Osteoblast (primary cell): ENCODE results near the gene TMEM38A. TPM values are rescaled to one million over a fixed set of nuclear protein-coding genes. Genes with fewer than 3 reads are reported as not detected.

Experiments
- DNase-seq: peaks from one replicate; pipeline ENCODE4 v3.0.0; 2011; ENCODE audit warnings: low spot score, mixed read lengths; ENCODE audit not compliant: insufficient read length; ENCODE audit errors: missing footprints
- H2AFZ ChIP-seq: 2 replicates; pipeline ENCODE4 v1.6.0; 2011; ENCODE audit warnings: mild to moderate bottlenecking, low read length
- H3K27ac ChIP-seq: 2 replicates; pipeline ENCODE4 v1.5.1; 2011; ENCODE audit warnings: mild to moderate bottlenecking, low read depth, low read length, moderate library complexity
- H3K27me3 ChIP-seq: 2 replicates; pipeline ENCODE4 v1.6.0; 2012; ENCODE audit warnings: mild to moderate bottlenecking, control low read depth, inconsistent platforms, low read length, moderate library complexity; ENCODE audit not compliant: insufficient read depth
- H3K36me3 ChIP-seq: 2 replicates; pipeline ENCODE4 v1.5.1; 2011; ENCODE audit warnings: mild to moderate bottlenecking, low read length, control low read depth, moderate library complexity; ENCODE audit not compliant: insufficient read depth
- H3K4me1 ChIP-seq: 2 replicates; pipeline ENCODE4 v1.5.1; 2011; ENCODE audit warnings: mild to moderate bottlenecking, low read length, control low read depth, moderate library complexity; ENCODE audit not compliant: insufficient read depth
- H3K4me2 ChIP-seq: 2 replicates; pipeline ENCODE4 v1.6.0; 2011; ENCODE audit warnings: mild to moderate bottlenecking, low read length; ENCODE audit not compliant: insufficient read depth
- H3K4me3 ChIP-seq: fragments of 200-600 bp; sonication (generic); 3 replicates; pipeline ENCODE4 v1.5.1; 2012; ENCODE audit warnings: mild to moderate bottlenecking, low read length, inconsistent platforms; ENCODE audit not compliant: insufficient read depth
- H3K79me2 ChIP-seq: 2 replicates; pipeline ENCODE4 v1.6.0; 2012; ENCODE audit warnings: mild to moderate bottlenecking, low read length, control low read depth, inconsistent platforms; ENCODE audit not compliant: insufficient read depth
- H3K9me3 ChIP-seq: 2 replicates; pipeline ENCODE4 v1.5.1; 2011; ENCODE audit warnings: low read depth, low read length, control low read depth
- H4K20me1 ChIP-seq: 2 replicates; pipeline ENCODE4 v1.6.0; 2012; ENCODE audit warnings: mild to moderate bottlenecking, low read length, control low read depth; ENCODE audit not compliant: insufficient read depth
- total RNA-seq: library from RNA; depleted of rRNA; stranded (reverse); fragments of >200 nt; gene quantifications from 2 replicates; pipeline ENCODE4 v1.2.3, GENCODE V29; 2012
- TF ChIP-seq, protein P1 (sequence below): IDR thresholded peaks from 2 replicates; pipeline ENCODE4 v1.5.1; 2011; ENCODE audit warnings: mild to moderate bottlenecking, low read depth, low read length, moderate library complexity; ENCODE audit errors: extremely low read depth

Gene TMEM38A
- total RNA-seq, 1 donor: 2.5 TPM

DNA sequence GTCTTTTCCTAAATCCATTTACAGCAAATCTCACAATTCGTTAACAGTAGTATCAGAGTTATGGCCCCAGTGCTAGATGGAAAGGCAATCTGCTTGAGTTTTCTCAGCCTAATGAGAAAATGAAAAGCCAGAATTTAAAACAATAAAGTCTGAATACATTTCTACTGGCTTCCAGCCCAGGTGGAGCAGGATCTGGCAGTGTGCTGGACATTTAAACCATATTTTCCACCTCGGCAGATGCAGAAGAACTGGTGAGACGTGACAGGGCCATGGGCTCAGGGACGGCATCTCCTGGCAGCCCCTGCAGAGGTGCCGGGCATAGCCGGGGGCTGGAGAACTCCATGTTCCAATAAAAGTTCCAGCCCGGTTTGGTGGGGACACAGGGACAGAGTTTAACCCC is 8.1 kb upstream of the TMEM38A start:
- H3K27ac ChIP-seq: no peak overlapping the region
- H4K20me1 ChIP-seq: peaks cover 24% of the 10 kb centered on the region
- H3K79me2 ChIP-seq: peaks cover 37% of the 10 kb centered on the region
- peaks cover 52% of the 10 kb centered on the region for H3K36me3 ChIP-seq
- H3K4me3 ChIP-seq: no peak overlapping the region
- H3K4me1 ChIP-seq: peaks cover 2% of the 10 kb centered on the region
- H3K9me3 ChIP-seq: no peaks in the 10 kb centered on the region
- H3K27me3 ChIP-seq: no peaks in the 10 kb centered on the region
- no peak for DNase-seq
- no peak overlapping the region for H3K4me2 ChIP-seq
- H2AFZ ChIP-seq: no peak overlapping the region
- TF ChIP-seq, protein P1, sequence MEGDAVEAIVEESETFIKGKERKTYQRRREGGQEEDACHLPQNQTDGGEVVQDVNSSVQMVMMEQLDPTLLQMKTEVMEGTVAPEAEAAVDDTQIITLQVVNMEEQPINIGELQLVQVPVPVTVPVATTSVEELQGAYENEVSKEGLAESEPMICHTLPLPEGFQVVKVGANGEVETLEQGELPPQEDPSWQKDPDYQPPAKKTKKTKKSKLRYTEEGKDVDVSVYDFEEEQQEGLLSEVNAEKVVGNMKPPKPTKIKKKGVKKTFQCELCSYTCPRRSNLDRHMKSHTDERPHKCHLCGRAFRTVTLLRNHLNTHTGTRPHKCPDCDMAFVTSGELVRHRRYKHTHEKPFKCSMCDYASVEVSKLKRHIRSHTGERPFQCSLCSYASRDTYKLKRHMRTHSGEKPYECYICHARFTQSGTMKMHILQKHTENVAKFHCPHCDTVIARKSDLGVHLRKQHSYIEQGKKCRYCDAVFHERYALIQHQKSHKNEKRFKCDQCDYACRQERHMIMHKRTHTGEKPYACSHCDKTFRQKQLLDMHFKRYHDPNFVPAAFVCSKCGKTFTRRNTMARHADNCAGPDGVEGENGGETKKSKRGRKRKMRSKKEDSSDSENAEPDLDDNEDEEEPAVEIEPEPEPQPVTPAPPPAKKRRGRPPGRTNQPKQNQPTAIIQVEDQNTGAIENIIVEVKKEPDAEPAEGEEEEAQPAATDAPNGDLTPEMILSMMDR: no peak

DNA sequence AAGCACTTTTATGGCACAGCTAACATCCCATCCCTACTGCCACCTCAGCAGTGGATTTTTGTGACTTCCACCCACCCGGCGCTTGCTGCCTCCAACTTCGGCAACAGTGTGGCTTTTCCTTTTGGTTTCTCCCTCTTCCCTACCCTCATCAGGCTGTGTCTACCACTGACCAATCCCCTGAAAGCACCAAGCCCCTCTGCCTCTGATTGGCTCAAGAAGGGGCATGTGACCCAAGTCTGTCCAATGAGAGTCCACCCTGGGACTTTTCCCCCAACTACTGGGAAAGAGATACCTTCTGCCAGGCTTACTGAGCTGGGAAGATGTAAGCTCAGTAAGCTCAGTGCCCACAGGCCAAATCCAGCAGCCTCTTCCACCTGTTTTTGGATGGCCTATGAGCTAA is 6.8 kb upstream of the TMEM38A start:
- no peaks in the 10 kb centered on the region for H3K27me3 ChIP-seq
- peaks cover 37% of the 10 kb centered on the region for H4K20me1 ChIP-seq
- no peaks in the 10 kb centered on the region for H3K9me3 ChIP-seq
- no peak overlapping the region for H3K27ac ChIP-seq
- H3K79me2 ChIP-seq: peaks cover 45% of the 10 kb centered on the region
- H3K4me1 ChIP-seq: peaks cover 9% of the 10 kb centered on the region
- no peak overlapping the region for H2AFZ ChIP-seq
- DNase-seq: peak; percentile 84
- peaks cover 64% of the 10 kb centered on the region for H3K36me3 ChIP-seq
- TF ChIP-seq, protein P1: no peak
- no peak overlapping the region for H3K4me3 ChIP-seq
- H3K4me2 ChIP-seq: no peak overlapping the region

DNA sequence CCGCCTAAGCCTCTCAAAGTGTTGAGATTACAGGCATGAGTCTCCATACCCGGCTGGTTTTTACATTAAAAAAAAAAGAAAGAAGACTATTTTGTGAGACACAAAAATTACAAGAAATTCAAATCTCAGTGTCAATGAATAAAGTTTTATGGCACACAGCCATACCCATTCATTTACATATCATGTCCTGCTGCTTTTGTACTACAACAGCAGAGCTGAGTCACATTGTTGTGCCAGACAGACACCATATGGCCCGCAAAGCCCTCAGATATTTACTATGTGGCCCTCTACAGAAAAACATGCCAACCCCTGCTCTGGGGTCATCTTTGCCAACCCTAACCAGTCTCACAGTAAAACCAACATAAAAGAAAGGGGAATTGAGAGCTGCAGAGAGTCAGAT is 6.3 kb upstream of the TMEM38A start:
- TF ChIP-seq, protein P1: no peak
- Histone ChIP-seq H3K4me1 (peaks cover 11% of the 10 kb centered on the region), H4K20me1 (peaks cover 41% of the 10 kb centered on the region), H3K79me2 (peaks cover 50% of the 10 kb centered on the region), H2AFZ (no peak overlapping the region), H3K27me3 (no peaks in the 10 kb centered on the region), H3K27ac (no peak overlapping the region), H3K9me3 (no peaks in the 10 kb centered on the region), H3K4me2 (no peak overlapping the region), H3K4me3 (no peak overlapping the region), H3K36me3 (peaks cover 64% of the 10 kb centered on the region)
- DNase-seq: no peak

DNA sequence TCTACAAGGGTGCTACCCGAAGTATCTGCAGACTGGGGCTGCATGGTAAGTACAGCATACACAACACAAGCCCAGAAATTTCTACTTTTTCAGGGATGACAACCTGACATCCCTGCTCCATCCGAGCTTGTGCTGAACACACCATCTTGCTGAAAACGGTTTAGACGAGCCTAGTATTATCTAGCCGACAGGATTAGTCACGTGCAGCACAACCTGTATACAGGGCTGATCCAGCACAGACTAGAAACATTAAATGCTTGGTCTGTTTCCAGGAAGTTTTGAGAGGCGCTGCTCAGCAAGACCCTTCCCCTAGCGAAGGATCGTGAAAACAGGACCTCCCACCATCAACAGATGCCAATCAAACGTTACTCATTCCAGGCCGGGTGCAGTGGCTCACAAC is 5.2 kb upstream of the TMEM38A start:
- H2AFZ ChIP-seq: no peak overlapping the region
- H4K20me1 ChIP-seq: peaks cover 41% of the 10 kb centered on the region
- no peaks in the 10 kb centered on the region for H3K9me3 ChIP-seq
- DNase-seq: no peak
- H3K4me2 ChIP-seq: no peak overlapping the region
- peaks cover 15% of the 10 kb centered on the region for H3K4me1 ChIP-seq
- H3K79me2 ChIP-seq: peaks cover 50% of the 10 kb centered on the region
- H3K4me3 ChIP-seq: no peak overlapping the region
- no peak overlapping the region for H3K27ac ChIP-seq
- no peaks in the 10 kb centered on the region for H3K27me3 ChIP-seq
- H3K36me3 ChIP-seq: peaks cover 64% of the 10 kb centered on the region
- TF ChIP-seq, protein P1: no peak
